Stomach (tissue), 4 donors: Measurements from ENCODE around the gene OR4K2.

Source experiments
- POLR2A ChIP-seq, 4 donors: fragments of 450-650 bp; IDR thresholded peaks; one replicate each; pipeline ENCODE4 v1.6.1; 2016; ENCODE audit warnings: antibody characterized with exemption in 4 of 4, control low read depth in 2 of 4, mild to moderate bottlenecking in 1 of 4, moderate library complexity in 1 of 4
- POLR2AphosphoS5 ChIP-seq, 3 donors: sonication (generic); formaldehyde crosslinking; IDR thresholded peaks; one replicate each; pipeline ENCODE4 v1.6.1; 2016; ENCODE audit warnings: antibody characterized with exemption in 3 of 3
- TF ChIP-seq, protein P1 (sequence below), 7 experiments: fragments of 450-650 bp in 4 of 7; fragments of 200-600 bp in 3 of 7; sonication (generic) in 3 of 7; IDR thresholded peaks; one replicate each; pipeline ENCODE4 v1.5.1; 2016 to 2019; ENCODE audit warnings: antibody characterized with exemption in 7 of 7, control low read depth in 2 of 7, mild to moderate bottlenecking in 1 of 7

DNA sequence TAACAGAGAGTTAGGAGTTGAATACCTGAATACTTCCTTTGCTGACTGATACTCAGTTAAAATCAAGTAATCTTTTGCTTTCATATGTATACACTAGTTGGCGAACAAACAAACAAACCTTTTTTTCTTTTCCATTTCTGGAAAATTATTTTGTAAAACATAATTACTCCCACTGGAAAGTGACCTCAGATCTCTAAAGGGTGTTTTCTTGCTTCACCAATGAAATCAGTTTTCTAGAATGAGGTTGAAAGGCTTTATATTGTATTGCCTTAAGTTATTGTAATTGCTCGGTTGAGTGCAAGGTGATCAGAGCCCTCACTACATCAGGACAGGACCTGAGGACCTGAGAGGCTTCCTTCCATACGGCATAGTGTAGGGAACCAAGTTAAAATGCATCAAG is 55.7 kb downstream of the OR4K2 start, which contains the start of gene OR4K1:
- TF ChIP-seq, protein P1, sequence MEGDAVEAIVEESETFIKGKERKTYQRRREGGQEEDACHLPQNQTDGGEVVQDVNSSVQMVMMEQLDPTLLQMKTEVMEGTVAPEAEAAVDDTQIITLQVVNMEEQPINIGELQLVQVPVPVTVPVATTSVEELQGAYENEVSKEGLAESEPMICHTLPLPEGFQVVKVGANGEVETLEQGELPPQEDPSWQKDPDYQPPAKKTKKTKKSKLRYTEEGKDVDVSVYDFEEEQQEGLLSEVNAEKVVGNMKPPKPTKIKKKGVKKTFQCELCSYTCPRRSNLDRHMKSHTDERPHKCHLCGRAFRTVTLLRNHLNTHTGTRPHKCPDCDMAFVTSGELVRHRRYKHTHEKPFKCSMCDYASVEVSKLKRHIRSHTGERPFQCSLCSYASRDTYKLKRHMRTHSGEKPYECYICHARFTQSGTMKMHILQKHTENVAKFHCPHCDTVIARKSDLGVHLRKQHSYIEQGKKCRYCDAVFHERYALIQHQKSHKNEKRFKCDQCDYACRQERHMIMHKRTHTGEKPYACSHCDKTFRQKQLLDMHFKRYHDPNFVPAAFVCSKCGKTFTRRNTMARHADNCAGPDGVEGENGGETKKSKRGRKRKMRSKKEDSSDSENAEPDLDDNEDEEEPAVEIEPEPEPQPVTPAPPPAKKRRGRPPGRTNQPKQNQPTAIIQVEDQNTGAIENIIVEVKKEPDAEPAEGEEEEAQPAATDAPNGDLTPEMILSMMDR (IDR thresholded peaks at IDR 0.05), result no peak
- TF ChIP-seq POLR2A (IDR thresholded peaks at IDR 0.05), result no peak
- TF ChIP-seq POLR2AphosphoS5 (IDR thresholded peaks at IDR 0.05), result no peak
